ENCODE measurements around the gene RPS19. TPM values are rescaled to one million over a fixed set of nuclear protein-coding genes. Genes with fewer than 3 reads are reported as not detected.
A peak's percentile ranks its signal among the peaks of the same experiment; 100 is the strongest.

The RPS19 gene
- polyA plus RNA-seq, 2 of the 4 experiments (the other 2 are of a cell fraction), result 3,564 to 7,778 TPM

DNA sequence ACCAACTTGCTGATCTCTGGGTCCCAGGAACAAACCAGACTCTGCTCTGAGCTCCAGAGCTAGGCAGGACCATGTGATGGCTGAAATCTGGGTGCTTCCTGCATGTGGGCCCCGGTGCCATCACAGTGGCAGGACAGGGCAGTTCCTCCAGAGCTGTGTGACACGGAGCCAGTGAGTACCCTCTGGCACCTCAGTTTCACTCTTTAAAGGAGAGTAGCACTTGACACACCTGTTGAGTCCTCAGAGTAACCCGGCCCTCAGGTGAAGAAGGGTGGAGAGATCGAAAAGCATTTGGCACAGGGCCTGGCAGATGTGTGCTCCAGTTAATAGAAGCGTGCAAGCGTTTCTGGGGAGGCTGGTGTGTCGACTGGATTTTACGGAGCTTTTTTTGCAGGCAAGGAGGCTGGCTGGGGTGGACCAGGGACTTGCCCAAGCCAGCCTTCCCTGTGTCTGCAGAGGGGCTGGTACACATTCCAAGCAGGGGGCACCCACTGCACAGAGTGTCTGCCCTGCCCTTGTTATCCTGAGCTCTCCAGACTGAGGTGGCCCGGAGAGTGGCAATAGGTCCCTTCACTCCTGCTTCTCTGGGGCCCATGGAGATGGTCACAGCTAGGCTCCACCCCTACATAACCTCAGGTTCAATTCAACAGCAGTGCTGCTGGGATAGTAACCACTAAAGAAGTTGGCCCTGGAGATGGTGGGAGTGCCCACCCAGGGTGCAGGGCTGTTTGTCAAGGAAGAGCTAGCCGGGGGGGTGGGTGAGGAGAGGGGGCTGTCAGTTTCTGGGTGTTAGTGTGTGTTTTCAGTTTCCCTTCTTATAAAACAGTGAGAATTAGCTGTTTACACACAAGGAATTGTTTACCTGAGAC lies 8.3 kb downstream of the RPS19 start:
- TF ChIP-seq TFCP2L1 (CRISPR knock-in tag; IDR thresholded peaks at IDR 0.05), result 0 out of 2 replicates have a peak, but pooled peaks have one; percentile 38
- TF ChIP-seq JUNB (IDR thresholded peaks at IDR 0.05), result no peak
- peak; percentile 42; the same call in 1 of the 2 replicates for TF ChIP-seq HOXA7 (CRISPR knock-in tag; IDR thresholded peaks at IDR 0.05)
- no peak; a peak in 1 of 5 replicates for TF ChIP-seq JUN (IDR thresholded peaks at IDR 0.05)
- peaks cover 70% of the 10 kb centered on the region for H3K4me1 ChIP-seq
- peak overlapping the region in 1 of 2 experiments; percentile 21; a peak in 3 of 6 replicates for H3K27ac ChIP-seq
- ATAC-seq, result peak in 1 of 2 experiments; percentile 1; a peak in 3 of 6 replicates
- H3K4me3 ChIP-seq, result no peak overlapping the region
- ChIA-PET CTCF (interaction anchor here (1.2 to 7.0 kb wide), 6 partner anchors 9 to 167 kb away, joined by 3 to 77 read pairs (median 6); partner anchors contain the start of gene RPS19), POLR2A (interaction anchor here (0.6 to 1.8 kb wide), 4 partner anchors 8 to 96 kb away, joined by 3 to 25 read pairs (median 6); partner anchors contain the start of gene RPS19)
- DNase-seq (ENCODE audit: low read depth in 1 of 2, low spot score in 1 of 2), result no peak
- H3K9me3 ChIP-seq, result no peaks in the 10 kb centered on the region
- no peak for FAIRE-seq
- peak overlapping the region; percentile 37; the same call in 2 of the 3 replicates for H3K4me2 ChIP-seq
- 82% methylated on average over 10 of the region's 10 CpGs for WGBS (ENCODE audit: missing lambda C conversion rate)

DNA sequence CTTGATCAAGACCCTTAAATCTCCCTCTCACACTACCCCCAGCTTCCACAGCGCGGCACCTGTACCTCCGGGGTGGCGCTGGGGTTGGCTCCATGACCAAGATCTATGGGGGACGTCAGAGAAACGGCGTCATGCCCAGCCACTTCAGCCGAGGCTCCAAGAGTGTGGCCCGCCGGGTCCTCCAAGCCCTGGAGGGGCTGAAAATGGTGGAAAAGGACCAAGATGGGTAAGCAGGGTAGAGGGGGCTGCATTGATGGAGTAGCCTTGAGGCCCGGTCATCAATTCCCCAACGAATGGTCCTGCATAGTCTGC lies 8.9 kb downstream of the RPS19 start:
- Histone ChIP-seq H3K9me3 (no peaks in the 10 kb centered on the region), H3K4me3 (no peak overlapping the region), H3K4me1 (peaks cover 64% of the 10 kb centered on the region), H3K4me2 (no peak overlapping the region), H3K27ac (no peak overlapping the region)
- FAIRE-seq (no peak), ATAC-seq (no peak), DNase-seq (ENCODE audit: low read depth in 1 of 2, low spot score in 1 of 2) (no peak)
- TF ChIP-seq HOXB5 (CRISPR knock-in tag; IDR thresholded peaks at IDR 0.05) (no peak), MAZ (IDR thresholded peaks at IDR 0.05; ENCODE audit: borderline replicate concordance, low read depth, low read length) (no peak), HDAC2 (IDR thresholded peaks at IDR 0.05) (no peak)
- TF ChIP-seq, protein P1, sequence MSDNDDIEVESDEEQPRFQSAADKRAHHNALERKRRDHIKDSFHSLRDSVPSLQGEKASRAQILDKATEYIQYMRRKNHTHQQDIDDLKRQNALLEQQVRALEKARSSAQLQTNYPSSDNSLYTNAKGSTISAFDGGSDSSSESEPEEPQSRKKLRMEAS (IDR thresholded peaks at IDR 0.05), result no peak
- TF ChIP-seq, protein P2, sequence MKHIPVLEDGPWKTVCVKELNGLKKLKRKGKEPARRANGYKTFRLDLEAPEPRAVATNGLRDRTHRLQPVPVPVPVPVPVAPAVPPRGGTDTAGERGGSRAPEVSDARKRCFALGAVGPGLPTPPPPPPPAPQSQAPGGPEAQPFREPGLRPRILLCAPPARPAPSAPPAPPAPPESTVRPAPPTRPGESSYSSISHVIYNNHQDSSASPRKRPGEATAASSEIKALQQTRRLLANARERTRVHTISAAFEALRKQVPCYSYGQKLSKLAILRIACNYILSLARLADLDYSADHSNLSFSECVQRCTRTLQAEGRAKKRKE (CRISPR knock-in tag; IDR thresholded peaks at IDR 0.05; ENCODE audit: low read depth), result no peak
- POLR2A ChIA-PET, result interaction anchor here (0.6 to 1.8 kb wide), 4 partner anchors 9 to 96 kb away, joined by 3 to 25 read pairs (median 6); partner anchors contain the start of gene RPS19
- CTCF ChIA-PET, result interaction anchor here (1.3 to 7.0 kb wide), 3 partner anchors 9 to 166 kb away, joined by 6 to 77 read pairs (median 7); partner anchors contain the start of gene RPS19
- 92% methylated on average over 12 of the region's 12 CpGs for WGBS (ENCODE audit: missing lambda C conversion rate)

DNA sequence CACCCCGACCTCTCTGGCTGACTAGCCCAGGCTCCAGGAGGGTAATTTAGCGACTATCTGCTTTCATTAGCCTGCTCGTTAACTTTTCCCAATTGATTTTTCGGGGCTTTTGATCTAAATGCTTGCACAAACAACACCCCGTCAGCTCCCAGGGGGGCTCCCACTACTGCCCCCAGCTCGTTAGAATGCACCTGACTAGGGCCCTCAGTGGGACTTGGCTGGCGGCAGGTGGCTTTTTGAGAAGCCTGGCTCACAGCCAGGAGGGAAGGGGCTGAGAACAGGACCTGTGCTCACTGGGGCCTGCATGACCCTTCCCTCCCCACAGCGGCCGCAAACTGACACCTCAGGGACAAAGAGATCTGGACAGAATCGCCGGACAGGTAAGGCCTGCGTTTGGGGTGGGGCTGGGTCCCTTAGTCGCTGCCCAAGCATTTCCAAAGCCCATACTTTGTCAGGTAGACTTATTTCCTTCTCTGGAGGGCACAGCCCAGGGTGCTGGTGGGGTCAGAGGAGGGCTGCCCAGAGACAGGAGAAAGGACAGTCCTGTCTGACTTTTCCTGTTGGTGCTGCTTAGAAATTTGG lies 9.4 kb downstream of the RPS19 start:
- DNase-seq (ENCODE audit: low read depth in 1 of 2, low spot score in 1 of 2) (no peak), FAIRE-seq (no peak), ATAC-seq (no peak)
- Histone ChIP-seq H3K9me3 (no peaks in the 10 kb centered on the region), H3K4me2 (no peak overlapping the region), H3K27ac (0 out of 6 replicates have a peak overlapping the region, but pooled peaks of 1 of the 2 experiments have one; percentile 5), H3K4me1 (peaks cover 59% of the 10 kb centered on the region), H3K4me3 (no peak overlapping the region)
- POLR2A ChIA-PET, result interaction anchor here (1.4 to 5.0 kb wide), 3 partner anchors 10 to 15 kb away, joined by 5 to 102 read pairs (median 25); partner anchors contain the start of gene RPS19
- CTCF ChIA-PET, result interaction anchor here (1.3 to 7.0 kb wide), 3 partner anchors 10 to 165 kb away, joined by 6 to 77 read pairs (median 7); partner anchors contain the start of gene RPS19
- WGBS (ENCODE audit: missing lambda C conversion rate), result 93% methylated on average over 13 of the region's 13 CpGs
- no peak for TF ChIP-seq HOXB5 (CRISPR knock-in tag; IDR thresholded peaks at IDR 0.05)
- TF ChIP-seq ESRRA (IDR thresholded peaks at IDR 0.05; ENCODE audit: borderline replicate concordance, low read length), result no peak
- TF ChIP-seq CBX2 (IDR thresholded peaks at IDR 0.05; ENCODE audit: borderline replicate concordance, low read depth), result no peak
- TF ChIP-seq HOXB13 (CRISPR knock-in tag; IDR thresholded peaks at IDR 0.05; ENCODE audit: low read depth), result no peak
- TF ChIP-seq ZSCAN20 (CRISPR knock-in tag; IDR thresholded peaks at IDR 0.05), result no peak
- no peak for TF ChIP-seq EHMT2 (IDR thresholded peaks at IDR 0.05; ENCODE audit: low read depth)
- TF ChIP-seq, protein P3, sequence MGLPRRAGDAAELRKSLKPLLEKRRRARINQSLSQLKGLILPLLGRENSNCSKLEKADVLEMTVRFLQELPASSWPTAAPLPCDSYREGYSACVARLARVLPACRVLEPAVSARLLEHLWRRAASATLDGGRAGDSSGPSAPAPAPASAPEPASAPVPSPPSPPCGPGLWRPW (IDR thresholded peaks at IDR 0.05), result no peak
- no peak for TF ChIP-seq SREBF2 (IDR thresholded peaks at IDR 0.05)
- TF ChIP-seq, protein P4, sequence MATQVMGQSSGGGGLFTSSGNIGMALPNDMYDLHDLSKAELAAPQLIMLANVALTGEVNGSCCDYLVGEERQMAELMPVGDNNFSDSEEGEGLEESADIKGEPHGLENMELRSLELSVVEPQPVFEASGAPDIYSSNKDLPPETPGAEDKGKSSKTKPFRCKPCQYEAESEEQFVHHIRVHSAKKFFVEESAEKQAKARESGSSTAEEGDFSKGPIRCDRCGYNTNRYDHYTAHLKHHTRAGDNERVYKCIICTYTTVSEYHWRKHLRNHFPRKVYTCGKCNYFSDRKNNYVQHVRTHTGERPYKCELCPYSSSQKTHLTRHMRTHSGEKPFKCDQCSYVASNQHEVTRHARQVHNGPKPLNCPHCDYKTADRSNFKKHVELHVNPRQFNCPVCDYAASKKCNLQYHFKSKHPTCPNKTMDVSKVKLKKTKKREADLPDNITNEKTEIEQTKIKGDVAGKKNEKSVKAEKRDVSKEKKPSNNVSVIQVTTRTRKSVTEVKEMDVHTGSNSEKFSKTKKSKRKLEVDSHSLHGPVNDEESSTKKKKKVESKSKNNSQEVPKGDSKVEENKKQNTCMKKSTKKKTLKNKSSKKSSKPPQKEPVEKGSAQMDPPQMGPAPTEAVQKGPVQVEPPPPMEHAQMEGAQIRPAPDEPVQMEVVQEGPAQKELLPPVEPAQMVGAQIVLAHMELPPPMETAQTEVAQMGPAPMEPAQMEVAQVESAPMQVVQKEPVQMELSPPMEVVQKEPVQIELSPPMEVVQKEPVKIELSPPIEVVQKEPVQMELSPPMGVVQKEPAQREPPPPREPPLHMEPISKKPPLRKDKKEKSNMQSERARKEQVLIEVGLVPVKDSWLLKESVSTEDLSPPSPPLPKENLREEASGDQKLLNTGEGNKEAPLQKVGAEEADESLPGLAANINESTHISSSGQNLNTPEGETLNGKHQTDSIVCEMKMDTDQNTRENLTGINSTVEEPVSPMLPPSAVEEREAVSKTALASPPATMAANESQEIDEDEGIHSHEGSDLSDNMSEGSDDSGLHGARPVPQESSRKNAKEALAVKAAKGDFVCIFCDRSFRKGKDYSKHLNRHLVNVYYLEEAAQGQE (IDR thresholded peaks at IDR 0.05), result no peak
- TF ChIP-seq, protein P5, sequence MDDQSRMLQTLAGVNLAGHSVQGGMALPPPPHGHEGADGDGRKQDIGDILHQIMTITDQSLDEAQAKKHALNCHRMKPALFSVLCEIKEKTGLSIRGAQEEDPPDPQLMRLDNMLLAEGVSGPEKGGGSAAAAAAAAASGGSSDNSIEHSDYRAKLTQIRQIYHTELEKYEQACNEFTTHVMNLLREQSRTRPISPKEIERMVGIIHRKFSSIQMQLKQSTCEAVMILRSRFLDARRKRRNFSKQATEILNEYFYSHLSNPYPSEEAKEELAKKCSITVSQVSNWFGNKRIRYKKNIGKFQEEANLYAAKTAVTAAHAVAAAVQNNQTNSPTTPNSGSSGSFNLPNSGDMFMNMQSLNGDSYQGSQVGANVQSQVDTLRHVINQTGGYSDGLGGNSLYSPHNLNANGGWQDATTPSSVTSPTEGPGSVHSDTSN (IDR thresholded peaks at IDR 0.05), result no peak
- no peak for TF ChIP-seq MYC (IDR thresholded peaks at IDR 0.05; ENCODE audit: borderline replicate concordance, low read length)
- TF ChIP-seq, protein P6, sequence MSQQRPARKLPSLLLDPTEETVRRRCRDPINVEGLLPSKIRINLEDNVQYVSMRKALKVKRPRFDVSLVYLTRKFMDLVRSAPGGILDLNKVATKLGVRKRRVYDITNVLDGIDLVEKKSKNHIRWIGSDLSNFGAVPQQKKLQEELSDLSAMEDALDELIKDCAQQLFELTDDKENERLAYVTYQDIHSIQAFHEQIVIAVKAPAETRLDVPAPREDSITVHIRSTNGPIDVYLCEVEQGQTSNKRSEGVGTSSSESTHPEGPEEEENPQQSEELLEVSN (IDR thresholded peaks at IDR 0.05; ENCODE audit: borderline replicate concordance, low read depth), result no peak
- TF ChIP-seq HOXA7 (CRISPR knock-in tag; IDR thresholded peaks at IDR 0.05), result no peak
- no peak for TF ChIP-seq JUNB (IDR thresholded peaks at IDR 0.05)
- TF ChIP-seq, protein P7, sequence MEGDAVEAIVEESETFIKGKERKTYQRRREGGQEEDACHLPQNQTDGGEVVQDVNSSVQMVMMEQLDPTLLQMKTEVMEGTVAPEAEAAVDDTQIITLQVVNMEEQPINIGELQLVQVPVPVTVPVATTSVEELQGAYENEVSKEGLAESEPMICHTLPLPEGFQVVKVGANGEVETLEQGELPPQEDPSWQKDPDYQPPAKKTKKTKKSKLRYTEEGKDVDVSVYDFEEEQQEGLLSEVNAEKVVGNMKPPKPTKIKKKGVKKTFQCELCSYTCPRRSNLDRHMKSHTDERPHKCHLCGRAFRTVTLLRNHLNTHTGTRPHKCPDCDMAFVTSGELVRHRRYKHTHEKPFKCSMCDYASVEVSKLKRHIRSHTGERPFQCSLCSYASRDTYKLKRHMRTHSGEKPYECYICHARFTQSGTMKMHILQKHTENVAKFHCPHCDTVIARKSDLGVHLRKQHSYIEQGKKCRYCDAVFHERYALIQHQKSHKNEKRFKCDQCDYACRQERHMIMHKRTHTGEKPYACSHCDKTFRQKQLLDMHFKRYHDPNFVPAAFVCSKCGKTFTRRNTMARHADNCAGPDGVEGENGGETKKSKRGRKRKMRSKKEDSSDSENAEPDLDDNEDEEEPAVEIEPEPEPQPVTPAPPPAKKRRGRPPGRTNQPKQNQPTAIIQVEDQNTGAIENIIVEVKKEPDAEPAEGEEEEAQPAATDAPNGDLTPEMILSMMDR (IDR thresholded peaks at IDR 0.05), result no peak
